Loucy (cell line): ENCODE results near the gene L3MBTL4.

ENCODE experiments used
- H2AFZ ChIP-seq: fragments of 200-600 bp; sonication (generic); 2 replicates; pipeline ENCODE4 v1.6.0; 2016; ENCODE audit warnings: antibody characterized with exemption, mild to moderate bottlenecking, low read length, moderate library complexity
- H3F3A ChIP-seq: fragments of 200-600 bp; 2 replicates; pipeline ENCODE4 v1.6.0; 2016; ENCODE audit warnings: antibody characterized with exemption, low read depth, mild to moderate bottlenecking
- H3K27me3 ChIP-seq: fragments of 200-600 bp; sonication (generic); 2 replicates; pipeline ENCODE4 v1.6.1; 2014; ENCODE audit warnings: low read length, mild to moderate bottlenecking; ENCODE audit not compliant: insufficient read depth, poor library complexity, severe bottlenecking
- H3K36me3 ChIP-seq: fragments of 200-600 bp; sonication (generic); 2 replicates; pipeline ENCODE4 v1.6.1; 2016; ENCODE audit warnings: low read length; ENCODE audit not compliant: insufficient read depth
- H3K4me1 ChIP-seq: fragments of 200-600 bp; sonication (generic); 2 replicates; pipeline ENCODE4 v1.5.1; 2014; ENCODE audit warnings: low read length, mild to moderate bottlenecking; ENCODE audit not compliant: insufficient read depth, poor library complexity, severe bottlenecking
- H3K4me2 ChIP-seq: fragments of 200-600 bp; sonication (generic); 2 replicates; pipeline ENCODE4 v1.6.0; 2014; ENCODE audit warnings: antibody characterized with exemption, low read length, low read depth, mild to moderate bottlenecking; ENCODE audit not compliant: poor library complexity, severe bottlenecking
- H3K4me3 ChIP-seq: fragments of 200-600 bp; sonication (generic); 2 replicates; pipeline ENCODE4 v1.5.1; 2014; ENCODE audit warnings: low read length, mild to moderate bottlenecking, mixed read lengths; ENCODE audit not compliant: poor library complexity, severe bottlenecking
- H3K79me2 ChIP-seq: fragments of 200-600 bp; sonication (generic); 2 replicates; pipeline ENCODE4 v1.6.1; 2014; ENCODE audit warnings: low read length; ENCODE audit not compliant: insufficient read depth
- H3K9ac ChIP-seq: fragments of 200-600 bp; sonication (generic); 2 replicates; pipeline ENCODE4 v1.6.0; 2014; ENCODE audit warnings: mild to moderate bottlenecking, low read depth, low read length, moderate library complexity; ENCODE audit not compliant: poor library complexity, severe bottlenecking
- H3K9me2 ChIP-seq: fragments of 200-600 bp; sonication (generic); replicated peaks from 2 replicates; pipeline ENCODE4 v1.6.1; 2016; ENCODE audit warnings: low read depth, low read length, mixed read lengths
- H3K9me3 ChIP-seq: fragments of 200-600 bp; sonication (generic); 2 replicates; pipeline ENCODE4 v1.6.1; 2014; ENCODE audit warnings: mild to moderate bottlenecking, antibody characterized with exemption, low read length, low read depth; ENCODE audit not compliant: insufficient read depth
- H4K20me1 ChIP-seq: fragments of 200-600 bp; sonication (generic); 2 replicates; pipeline ENCODE4 v1.6.0; 2014; ENCODE audit warnings: antibody characterized with exemption, low read length, mild to moderate bottlenecking; ENCODE audit not compliant: insufficient read depth, poor library complexity, severe bottlenecking
- EZH2phosphoT487 ChIP-seq: fragments of 200-600 bp; IDR thresholded peaks from 2 replicates; pipeline ENCODE4 v1.6.1; 2018; ENCODE audit warnings: antibody characterized with exemption, mild to moderate bottlenecking, moderate library complexity, borderline replicate concordance
- TF ChIP-seq, protein P1 (sequence below): fragments of 200-600 bp; sonication (generic); conservative IDR thresholded peaks from 2 replicates; pipeline ENCODE4 v1.5.1; 2014; ENCODE audit warnings: mild to moderate bottlenecking, antibody characterized with exemption, low read length

L3MBTL4 gene

DNA sequence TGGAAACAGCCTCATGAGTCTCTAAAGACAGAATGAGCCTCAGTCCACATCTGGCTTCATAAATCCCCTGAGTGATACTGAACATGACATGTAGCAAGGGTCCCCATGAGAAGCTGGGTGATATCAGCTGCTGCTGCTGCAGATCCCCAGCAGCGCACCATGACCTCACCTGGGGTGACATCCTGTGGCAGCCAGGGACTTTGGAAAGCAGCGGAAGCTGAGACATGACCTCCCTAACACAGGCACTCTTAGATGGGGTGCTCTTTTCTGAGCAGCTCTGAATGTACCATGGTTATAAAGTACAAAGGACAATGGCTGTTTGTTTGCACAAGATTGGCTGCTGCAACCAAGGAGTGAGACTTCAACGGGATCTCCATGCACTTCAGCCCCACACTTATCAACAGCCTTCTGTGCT, 444.7 kb downstream of the L3MBTL4 start:
- no peak for TF ChIP-seq EZH2phosphoT487
- TF ChIP-seq, protein P1, sequence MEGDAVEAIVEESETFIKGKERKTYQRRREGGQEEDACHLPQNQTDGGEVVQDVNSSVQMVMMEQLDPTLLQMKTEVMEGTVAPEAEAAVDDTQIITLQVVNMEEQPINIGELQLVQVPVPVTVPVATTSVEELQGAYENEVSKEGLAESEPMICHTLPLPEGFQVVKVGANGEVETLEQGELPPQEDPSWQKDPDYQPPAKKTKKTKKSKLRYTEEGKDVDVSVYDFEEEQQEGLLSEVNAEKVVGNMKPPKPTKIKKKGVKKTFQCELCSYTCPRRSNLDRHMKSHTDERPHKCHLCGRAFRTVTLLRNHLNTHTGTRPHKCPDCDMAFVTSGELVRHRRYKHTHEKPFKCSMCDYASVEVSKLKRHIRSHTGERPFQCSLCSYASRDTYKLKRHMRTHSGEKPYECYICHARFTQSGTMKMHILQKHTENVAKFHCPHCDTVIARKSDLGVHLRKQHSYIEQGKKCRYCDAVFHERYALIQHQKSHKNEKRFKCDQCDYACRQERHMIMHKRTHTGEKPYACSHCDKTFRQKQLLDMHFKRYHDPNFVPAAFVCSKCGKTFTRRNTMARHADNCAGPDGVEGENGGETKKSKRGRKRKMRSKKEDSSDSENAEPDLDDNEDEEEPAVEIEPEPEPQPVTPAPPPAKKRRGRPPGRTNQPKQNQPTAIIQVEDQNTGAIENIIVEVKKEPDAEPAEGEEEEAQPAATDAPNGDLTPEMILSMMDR, result no peak
- Histone ChIP-seq H3K36me3 (no peaks in the 10 kb centered on the region), H3K27me3 (no peaks in the 10 kb centered on the region), H3F3A (no peaks in the 10 kb centered on the region), H3K4me3 (no peak overlapping the region), H4K20me1 (no peaks in the 10 kb centered on the region), H3K79me2 (no peaks in the 10 kb centered on the region), H3K9me3 (no peaks in the 10 kb centered on the region), H2AFZ (no peak overlapping the region), H3K4me1 (no peaks in the 10 kb centered on the region), H3K4me2 (no peak overlapping the region), H3K9ac (no peak overlapping the region), H3K9me2 (no peaks in the 10 kb centered on the region)

DNA sequence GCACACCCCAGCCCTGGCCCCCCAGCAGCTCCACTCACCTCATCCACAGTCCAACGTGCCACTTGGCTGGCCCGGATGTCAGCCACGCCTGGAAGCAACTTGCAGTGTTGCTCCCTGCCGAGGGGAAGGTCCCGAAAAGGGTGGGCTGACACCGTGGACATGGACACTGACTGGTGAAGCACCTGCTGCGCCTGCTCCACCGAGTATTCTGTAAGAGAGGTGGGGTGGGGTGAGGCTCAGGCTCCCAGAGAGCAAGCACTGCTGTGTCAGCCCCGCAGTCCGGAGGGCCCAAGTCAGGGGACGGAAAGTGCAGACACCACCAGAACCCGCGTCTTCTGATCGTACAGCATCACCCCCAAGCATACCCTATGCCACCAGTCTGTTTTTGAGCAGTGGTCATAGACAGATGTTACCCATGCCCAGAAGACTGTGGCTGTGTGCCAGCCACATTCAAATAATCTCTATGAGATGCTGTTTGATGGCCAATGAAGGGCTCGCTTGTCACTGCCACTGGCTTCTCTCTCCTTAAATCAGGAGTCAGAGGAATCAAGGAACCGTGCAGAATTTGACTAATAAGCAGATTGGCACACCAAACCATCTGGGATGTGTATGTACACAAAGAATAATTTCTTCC, 445.2 kb downstream of the L3MBTL4 start:
- Histone ChIP-seq H4K20me1 (no peaks in the 10 kb centered on the region), H3F3A (no peaks in the 10 kb centered on the region), H3K9ac (no peak overlapping the region), H3K4me3 (no peak overlapping the region), H3K36me3 (no peaks in the 10 kb centered on the region), H3K9me3 (no peaks in the 10 kb centered on the region; the same call in 1 of the 2 replicates), H3K79me2 (no peaks in the 10 kb centered on the region), H3K4me1 (no peaks in the 10 kb centered on the region), H2AFZ (no peak overlapping the region), H3K27me3 (no peaks in the 10 kb centered on the region), H3K4me2 (no peak overlapping the region), H3K9me2 (no peaks in the 10 kb centered on the region)
- TF ChIP-seq, protein P1, result no peak
- no peak for TF ChIP-seq EZH2phosphoT487

DNA sequence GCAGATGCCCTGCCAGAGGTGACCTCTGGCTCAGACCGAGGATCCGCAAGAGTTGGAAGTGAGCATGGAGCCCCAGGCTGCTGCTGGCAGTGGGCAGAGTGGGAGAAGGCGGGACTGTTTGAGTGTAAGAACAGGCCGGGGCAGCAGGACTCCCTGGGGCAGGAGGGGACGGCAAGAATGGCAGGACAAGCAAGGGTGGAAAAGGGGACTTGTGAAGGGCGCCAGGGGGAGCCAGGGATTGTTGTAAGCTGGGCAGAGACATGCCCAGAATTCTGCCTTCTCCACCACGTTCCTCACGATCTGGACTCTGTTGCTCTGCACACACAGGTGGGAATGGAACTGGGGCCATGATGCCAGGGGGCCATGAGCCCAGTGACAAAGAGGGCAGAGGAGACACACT, 447.0 kb downstream of the L3MBTL4 start:
- Histone ChIP-seq H3F3A (no peaks in the 10 kb centered on the region), H4K20me1 (no peaks in the 10 kb centered on the region), H3K4me1 (no peaks in the 10 kb centered on the region), H3K9me2 (no peaks in the 10 kb centered on the region), H3K4me3 (no peak overlapping the region), H3K27me3 (no peaks in the 10 kb centered on the region), H2AFZ (no peak overlapping the region), H3K79me2 (no peaks in the 10 kb centered on the region), H3K36me3 (no peaks in the 10 kb centered on the region), H3K9ac (no peak overlapping the region), H3K9me3 (no peaks in the 10 kb centered on the region; the same call in 1 of the 2 replicates), H3K4me2 (no peak overlapping the region)
- TF ChIP-seq, protein P1, result no peak
- no peak for TF ChIP-seq EZH2phosphoT487
